NB4 (cell line): ENCODE measurements around the gene FBXO47.
"Not testable (repeated sequence)": the region's sequence is repeated elsewhere in the genome, so short reads cannot be mapped to it uniquely, and the experiment has no call there.

Experiments
- DNase-seq: peaks from one replicate; pipeline ENCODE4 v3.0.0; 2010; ENCODE audit warnings: low read depth
- H3K4me3 ChIP-seq: one replicate; pipeline ENCODE4 v1.5.1; 2011; ENCODE audit warnings: mild to moderate bottlenecking, low read depth, low read length, moderate library complexity
- MYC ChIP-seq: IDR thresholded peaks from 2 replicates; pipeline ENCODE4 v1.6.1; 2011; ENCODE audit warnings: low read depth, low read length
- POLR2A ChIP-seq: IDR thresholded peaks from 2 replicates; pipeline ENCODE4 v1.6.1; 2011; ENCODE audit warnings: mild to moderate bottlenecking; ENCODE audit not compliant: insufficient read length; ENCODE audit errors: extremely low read depth
- TF ChIP-seq, protein P1 (sequence below): IDR thresholded peaks from one replicate; pipeline ENCODE4 v1.5.1; 2012; ENCODE audit warnings: low read depth, low read length
- TF ChIP-seq, protein P2 (sequence below): IDR thresholded peaks from 2 replicates; pipeline ENCODE4 v1.6.1; 2011; ENCODE audit warnings: low read depth, low read length

Gene FBXO47

DNA sequence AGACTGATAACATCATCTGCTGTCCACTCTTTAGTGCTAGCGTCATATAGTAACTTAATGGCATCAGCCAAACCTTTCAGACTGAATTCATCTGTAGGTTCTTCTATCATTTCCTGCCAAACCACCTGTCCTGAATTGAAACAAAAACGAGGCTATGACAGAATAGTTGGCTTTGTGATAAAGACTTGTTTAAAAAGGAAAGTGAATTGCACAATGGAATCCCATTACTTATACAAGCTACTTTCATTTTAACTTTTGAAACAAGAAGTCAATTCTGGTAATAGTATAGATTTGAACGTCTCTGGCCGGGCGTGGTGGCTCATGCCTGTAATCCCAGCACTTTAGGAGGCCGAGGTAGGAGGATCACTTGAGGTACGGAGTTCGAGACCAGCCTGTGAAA, 23.6 kb downstream of the FBXO47 start:
- TF ChIP-seq, protein P1, sequence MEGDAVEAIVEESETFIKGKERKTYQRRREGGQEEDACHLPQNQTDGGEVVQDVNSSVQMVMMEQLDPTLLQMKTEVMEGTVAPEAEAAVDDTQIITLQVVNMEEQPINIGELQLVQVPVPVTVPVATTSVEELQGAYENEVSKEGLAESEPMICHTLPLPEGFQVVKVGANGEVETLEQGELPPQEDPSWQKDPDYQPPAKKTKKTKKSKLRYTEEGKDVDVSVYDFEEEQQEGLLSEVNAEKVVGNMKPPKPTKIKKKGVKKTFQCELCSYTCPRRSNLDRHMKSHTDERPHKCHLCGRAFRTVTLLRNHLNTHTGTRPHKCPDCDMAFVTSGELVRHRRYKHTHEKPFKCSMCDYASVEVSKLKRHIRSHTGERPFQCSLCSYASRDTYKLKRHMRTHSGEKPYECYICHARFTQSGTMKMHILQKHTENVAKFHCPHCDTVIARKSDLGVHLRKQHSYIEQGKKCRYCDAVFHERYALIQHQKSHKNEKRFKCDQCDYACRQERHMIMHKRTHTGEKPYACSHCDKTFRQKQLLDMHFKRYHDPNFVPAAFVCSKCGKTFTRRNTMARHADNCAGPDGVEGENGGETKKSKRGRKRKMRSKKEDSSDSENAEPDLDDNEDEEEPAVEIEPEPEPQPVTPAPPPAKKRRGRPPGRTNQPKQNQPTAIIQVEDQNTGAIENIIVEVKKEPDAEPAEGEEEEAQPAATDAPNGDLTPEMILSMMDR: no peak
- TF ChIP-seq, protein P2, sequence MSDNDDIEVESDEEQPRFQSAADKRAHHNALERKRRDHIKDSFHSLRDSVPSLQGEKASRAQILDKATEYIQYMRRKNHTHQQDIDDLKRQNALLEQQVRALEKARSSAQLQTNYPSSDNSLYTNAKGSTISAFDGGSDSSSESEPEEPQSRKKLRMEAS: no peak
- TF ChIP-seq POLR2A (no peak), MYC (no peak)
- no peak overlapping the region for H3K4me3 ChIP-seq
- DNase-seq: no peak

DNA sequence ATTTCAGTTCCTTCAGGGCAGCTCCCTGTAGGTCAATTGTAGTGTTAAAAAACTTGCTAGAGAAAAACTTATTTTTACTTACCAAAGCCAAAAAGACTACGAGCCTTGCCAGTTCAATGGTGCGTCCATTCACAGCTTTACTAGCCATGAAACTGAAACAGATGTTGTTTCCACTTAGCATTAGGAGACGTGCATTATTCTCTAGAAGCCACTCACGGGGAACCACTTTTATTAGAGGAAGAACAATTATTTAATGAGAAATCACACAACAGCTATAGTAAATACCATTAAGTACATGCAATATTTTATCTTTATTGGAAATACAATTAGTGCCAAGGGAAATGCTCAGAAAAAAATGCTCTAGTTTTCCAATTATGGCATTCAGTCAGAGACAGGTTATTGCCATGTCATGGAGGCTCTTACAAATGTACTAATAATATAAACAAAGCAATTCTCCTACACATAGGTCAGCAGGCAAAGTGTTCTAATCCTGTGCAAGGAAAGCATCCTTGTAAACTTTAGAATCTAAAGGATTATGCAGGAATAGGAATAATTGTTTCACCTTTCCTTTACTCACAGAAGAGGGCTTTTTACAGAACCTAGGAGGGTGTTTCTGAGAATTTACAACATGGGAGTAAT, 24.4 kb downstream of the FBXO47 start:
- no peak overlapping the region for H3K4me3 ChIP-seq
- TF ChIP-seq, protein P1: no peak
- TF ChIP-seq POLR2A (no peak), MYC (no peak)
- TF ChIP-seq, protein P2: no peak
- DNase-seq: no peak

DNA sequence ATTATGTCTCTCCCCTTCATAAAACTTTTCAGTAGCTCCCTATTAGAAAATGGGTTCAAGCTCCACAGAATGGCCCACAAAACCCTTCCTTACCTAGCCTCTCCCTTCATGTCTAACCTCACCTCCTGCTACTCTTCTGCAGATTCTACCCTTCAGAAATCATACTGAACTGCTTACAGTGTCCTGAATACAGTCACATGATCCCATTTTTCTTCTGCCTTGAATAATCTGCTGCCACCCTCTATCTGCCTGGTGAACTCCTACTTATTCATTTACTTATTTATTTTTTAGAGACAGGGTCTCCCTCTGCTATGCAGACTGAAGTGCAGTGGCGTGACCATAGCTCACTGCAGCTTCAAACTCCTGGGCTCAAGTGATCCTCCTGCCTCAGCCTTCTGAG, 26.8 kb downstream of the FBXO47 start:
- no peak for DNase-seq
- TF ChIP-seq, protein P2: no peak
- no peak for TF ChIP-seq POLR2A
- TF ChIP-seq, protein P1: no peak
- TF ChIP-seq MYC: no peak
- H3K4me3 ChIP-seq: no peak overlapping the region

DNA sequence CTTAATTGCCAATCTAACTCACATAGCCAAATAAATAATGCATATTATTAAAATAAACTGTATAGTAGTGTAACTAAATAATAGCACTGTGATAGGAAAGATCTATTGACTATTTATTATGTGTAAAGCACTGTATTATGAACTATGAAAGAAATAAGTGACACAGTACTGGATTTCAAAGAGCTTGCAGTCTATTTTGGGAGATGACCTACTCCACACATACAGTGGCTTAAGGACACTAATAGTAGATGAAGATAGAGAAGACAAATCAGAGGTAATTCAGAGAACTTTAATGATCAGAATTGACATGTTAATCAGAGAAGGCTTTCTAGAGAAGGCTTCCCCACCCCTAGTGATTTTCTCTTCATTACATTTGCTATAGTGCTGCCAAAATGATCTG, 27.2 kb downstream of the FBXO47 start:
- TF ChIP-seq POLR2A: no peak
- TF ChIP-seq, protein P2: no peak
- no peak overlapping the region for H3K4me3 ChIP-seq
- no peak for DNase-seq

DNA sequence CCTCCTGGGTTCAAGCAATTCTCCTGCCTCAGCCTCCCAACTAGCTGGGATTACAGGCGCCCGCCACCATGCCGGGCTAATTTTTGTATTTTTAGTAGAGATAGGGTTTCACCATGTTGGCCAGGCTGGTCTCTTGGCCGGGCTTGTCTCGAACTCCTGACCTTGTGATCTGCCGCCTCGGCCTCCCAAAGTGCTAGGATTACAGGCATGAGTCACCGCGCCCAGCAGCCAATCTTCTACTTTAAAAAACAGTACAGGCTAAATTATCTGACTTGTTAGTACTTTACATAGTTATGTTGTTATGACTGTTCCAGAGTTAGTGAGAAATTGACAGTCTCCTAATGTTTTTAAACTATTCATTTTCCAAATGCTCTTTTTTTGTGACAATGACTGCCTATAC, 33.2 kb downstream of the FBXO47 start:
- H3K4me3 ChIP-seq, DNase-seq: not testable (repeated sequence)

DNA sequence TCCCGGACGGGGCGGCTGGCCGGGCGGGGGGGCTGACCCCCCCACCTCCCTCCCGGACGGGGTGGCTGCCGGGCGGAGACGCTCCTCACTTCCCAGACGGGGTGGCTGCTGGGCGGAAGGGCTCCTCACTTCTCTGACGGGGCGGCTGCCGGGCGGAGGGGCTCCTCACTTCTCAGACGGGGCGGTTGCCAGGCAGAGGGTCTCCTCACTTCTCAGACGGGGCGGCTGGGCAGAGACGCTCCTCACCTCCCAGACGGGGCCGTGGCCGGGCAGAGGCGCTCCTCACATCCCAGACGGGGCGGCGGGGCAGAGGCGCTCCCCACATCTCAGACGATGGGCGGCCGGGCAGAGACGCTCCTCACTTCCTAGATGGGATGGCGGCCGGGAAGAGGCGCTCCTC, 36.4 kb downstream of the FBXO47 start:
- not testable (repeated sequence) for DNase-seq

DNA sequence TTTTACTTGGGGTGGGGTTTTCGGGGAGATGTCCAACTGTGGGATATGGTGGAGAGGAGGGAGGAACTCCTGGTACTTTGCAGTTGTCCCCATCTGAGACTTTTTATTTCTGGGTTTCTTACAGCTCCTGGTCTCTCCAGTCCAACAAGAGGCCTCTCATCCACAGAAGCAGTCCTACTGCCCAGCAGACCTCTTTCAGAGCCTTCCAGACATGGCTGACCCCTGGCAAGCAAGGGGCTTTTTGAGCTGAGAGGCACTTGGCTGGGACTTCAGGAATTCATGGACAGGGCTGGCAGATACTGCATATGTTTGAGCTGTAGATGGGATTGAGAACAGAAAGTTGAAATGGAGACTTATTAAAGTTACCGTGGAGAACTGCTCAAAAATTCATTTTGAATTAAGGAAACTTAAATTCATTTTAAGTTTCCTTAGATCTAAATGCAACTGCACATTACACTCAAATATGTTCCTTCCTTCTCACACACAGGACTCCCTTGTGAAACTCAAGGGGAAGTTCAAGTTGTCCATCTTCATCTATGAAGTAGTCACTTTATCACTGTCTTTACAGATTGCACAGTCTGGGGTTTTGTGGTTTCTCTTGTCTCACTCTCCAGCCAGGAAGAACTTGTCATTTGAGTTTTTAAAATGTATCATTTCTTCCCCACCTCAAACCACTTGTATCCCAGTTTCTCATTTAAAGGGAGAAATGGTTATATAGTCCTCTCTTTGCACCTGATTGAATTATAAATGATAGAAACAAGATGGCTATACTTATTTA, 40.7 kb downstream of the FBXO47 start:
- no peak overlapping the region for H3K4me3 ChIP-seq
- TF ChIP-seq, protein P2: no peak
- TF ChIP-seq MYC: peak; percentile 23; the same call in 1 of the 2 replicates
- TF ChIP-seq, protein P1: no peak
- peak; percentile 94 for DNase-seq

More for the DNA sequence above, 36.4 kb downstream of the FBXO47 start:
- not testable (repeated sequence) for H3K4me3 ChIP-seq
